HEK293 (cell line): ENCODE data around the gene SIK3.

Experiments used
- CTCF ChIP-seq: fragments of 450-650 bp; formaldehyde crosslinking; IDR thresholded peaks from 2 replicates; pipeline ENCODE4 v1.5.1; 2016; ENCODE audit warnings: missing biosample characterization, missing genetic modification characterization
- GLI4 ChIP-seq: fragments of 450-650 bp; formaldehyde crosslinking; IDR thresholded peaks from 2 replicates; pipeline ENCODE4 v1.5.1; 2016; ENCODE audit warnings: missing biosample characterization, missing genetic modification characterization
- REST ChIP-seq: fragments of 450-650 bp; formaldehyde crosslinking; IDR thresholded peaks from 2 replicates; pipeline ENCODE4 v1.5.1; 2016; ENCODE audit warnings: missing biosample characterization, missing genetic modification characterization
- ZNF248 ChIP-seq: fragments of 450-650 bp; formaldehyde crosslinking; IDR thresholded peaks from 2 replicates; pipeline ENCODE4 v1.5.1; 2017; ENCODE audit warnings: missing biosample characterization, missing genetic modification characterization
- ZNF274 ChIP-seq, 2 experiments: fragments of 200-500 bp in 1 of 2; fragments of 450-650 bp in 1 of 2; sonication (Bioruptor generic) in 1 of 2; formaldehyde crosslinking in 1 of 2; IDR thresholded peaks; 2 replicates each; pipeline versions ENCODE4 v1.5.1 to v1.6.1; 2014 to 2016; ENCODE audit warnings: borderline replicate concordance in 1 of 2, inconsistent platforms in 1 of 2, low read length in 1 of 2, missing biosample characterization in 1 of 2, missing genetic modification characterization in 1 of 2
- ZNF416 ChIP-seq: fragments of 450-650 bp; formaldehyde crosslinking; IDR thresholded peaks from 2 replicates; pipeline ENCODE4 v1.5.1; 2016; ENCODE audit warnings: missing biosample characterization, missing genetic modification characterization
- ZNF510 ChIP-seq: fragments of 450-650 bp; formaldehyde crosslinking; IDR thresholded peaks from 2 replicates; pipeline ENCODE4 v1.5.1; 2018; ENCODE audit warnings: mild to moderate bottlenecking, missing genetic modification characterization, missing biosample characterization; ENCODE audit not compliant: insufficient replicate concordance
- ZNF658 ChIP-seq: fragments of 450-650 bp; formaldehyde crosslinking; IDR thresholded peaks from 2 replicates; pipeline ENCODE4; 2016; ENCODE audit warnings: missing biosample characterization, missing genetic modification characterization
- ZSCAN18 ChIP-seq: fragments of 450-650 bp; formaldehyde crosslinking; IDR thresholded peaks from 2 replicates; pipeline ENCODE4 v1.5.1; 2016; ENCODE audit warnings: missing biosample characterization, missing genetic modification characterization
- TF ChIP-seq, protein P1 (sequence below): fragments of 450-650 bp; IDR thresholded peaks from 2 replicates; pipeline ENCODE4 v1.5.1; 2018; ENCODE audit warnings: missing biosample characterization, mild to moderate bottlenecking, missing genetic modification characterization

- TF ChIP-seq ZNF248 (tag by site-specific recombination) (no peak), CTCF (tag by site-specific recombination) (no peak), REST (tag by site-specific recombination) (no peak), ZNF416 (tag by site-specific recombination) (no peak), ZNF658 (tag by site-specific recombination) (no peak), ZSCAN18 (tag by site-specific recombination) (no peak), ZNF510 (tag by site-specific recombination) (no peak), GLI4 (tag by site-specific recombination) (no peak), ZNF274 (IDR thresholded peaks at IDR 0.05; ENCODE audit: low read length) (no peak), ZNF274 (tag by site-specific recombination; IDR thresholded peaks at IDR 0.05; ENCODE audit: borderline replicate concordance) (no peak)
- TF ChIP-seq, protein P1, sequence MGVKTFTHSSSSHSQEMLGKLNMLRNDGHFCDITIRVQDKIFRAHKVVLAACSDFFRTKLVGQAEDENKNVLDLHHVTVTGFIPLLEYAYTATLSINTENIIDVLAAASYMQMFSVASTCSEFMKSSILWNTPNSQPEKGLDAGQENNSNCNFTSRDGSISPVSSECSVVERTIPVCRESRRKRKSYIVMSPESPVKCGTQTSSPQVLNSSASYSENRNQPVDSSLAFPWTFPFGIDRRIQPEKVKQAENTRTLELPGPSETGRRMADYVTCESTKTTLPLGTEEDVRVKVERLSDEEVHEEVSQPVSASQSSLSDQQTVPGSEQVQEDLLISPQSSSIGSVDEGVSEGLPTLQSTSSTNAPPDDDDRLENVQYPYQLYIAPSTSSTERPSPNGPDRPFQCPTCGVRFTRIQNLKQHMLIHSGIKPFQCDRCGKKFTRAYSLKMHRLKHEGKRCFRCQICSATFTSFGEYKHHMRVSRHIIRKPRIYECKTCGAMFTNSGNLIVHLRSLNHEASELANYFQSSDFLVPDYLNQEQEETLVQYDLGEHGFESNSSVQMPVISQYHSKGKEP (tag by site-specific recombination) = no peak
Measured at GRCh38 chr11:116862951-116863350, 235.3 kb downstream of the SIK3 start.
